ENCODE measurements around the gene XCL2. TPM values are rescaled to one million over a fixed set of nuclear protein-coding genes. Genes with fewer than 3 reads are reported as not detected.

The XCL2 gene
- total RNA-seq, 2 donors from 2014 or later, result 2.7 TPM

DNA sequence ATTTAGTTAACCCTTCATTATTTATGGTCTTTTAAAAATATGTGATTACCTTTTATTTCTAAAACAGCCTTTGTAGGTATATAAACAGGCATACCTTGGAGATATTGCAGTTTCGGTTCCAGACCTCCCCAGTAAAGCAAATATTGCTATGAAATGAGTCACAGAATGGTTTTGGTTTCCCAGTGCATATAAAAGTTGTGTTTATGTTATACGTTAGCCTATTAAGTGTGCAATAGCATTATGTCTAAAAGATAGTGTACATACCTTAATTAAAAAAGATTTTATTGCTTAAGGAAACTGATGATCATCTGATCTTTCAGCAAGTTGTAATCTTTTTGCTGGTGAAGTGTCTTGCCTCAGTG, 44.1 kb downstream of the XCL2 start:
- H3K4me3 Mint-ChIP-seq, result no peak overlapping the region
- ATAC-seq (no peak), DNase-seq (ENCODE audit: low spot score) (no peak)
- no peak overlapping the region for H3K27ac Mint-ChIP-seq
- peaks cover 4% of the 10 kb centered on the region for H3K36me3 Mint-ChIP-seq
- H3K4me1 Mint-ChIP-seq (ENCODE audit: low read depth in 2 of 2), result peaks cover 29 to 42% of the 10 kb centered on the region in 2 donors
- peaks cover 5% of the 10 kb centered on the region for H3K9me3 Mint-ChIP-seq
- no peaks in the 10 kb centered on the region for H3K27me3 Mint-ChIP-seq

DNA sequence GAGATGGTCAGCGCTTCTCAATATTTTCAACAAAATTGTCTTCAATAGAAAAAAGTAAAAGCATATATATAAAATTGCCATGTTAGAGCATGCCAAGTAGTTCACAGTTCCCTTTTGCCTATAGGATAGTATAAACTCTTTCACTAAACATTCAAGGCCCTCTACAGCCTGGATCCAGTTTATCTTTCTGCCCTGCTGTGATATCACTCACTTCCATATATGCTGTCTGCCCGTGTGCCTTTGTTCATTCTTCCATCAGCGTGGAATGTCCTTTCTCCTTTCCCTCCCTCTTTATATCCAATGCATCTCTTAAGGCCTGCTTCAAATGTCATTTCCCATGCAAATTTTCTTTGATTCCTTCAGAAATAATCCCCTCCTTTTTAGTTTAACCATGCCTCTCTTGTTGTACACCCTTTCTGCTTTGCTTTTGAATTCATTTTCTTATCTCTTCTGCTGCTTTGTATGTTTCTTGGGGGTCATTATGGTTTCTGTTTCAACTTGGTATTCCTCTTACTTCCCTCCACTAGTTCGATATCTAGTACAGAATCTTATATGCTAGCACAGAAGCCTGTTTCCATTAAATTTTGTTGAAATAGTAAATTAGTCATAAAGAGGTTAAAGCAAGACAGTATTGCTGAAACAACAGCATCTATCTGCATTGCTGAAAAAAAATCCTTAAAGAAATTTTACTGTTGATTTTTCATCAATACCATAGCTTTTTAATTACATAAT, 44.7 kb downstream of the XCL2 start:
- no peak overlapping the region for H3K4me3 Mint-ChIP-seq
- H3K27me3 Mint-ChIP-seq, result no peaks in the 10 kb centered on the region

DNA sequence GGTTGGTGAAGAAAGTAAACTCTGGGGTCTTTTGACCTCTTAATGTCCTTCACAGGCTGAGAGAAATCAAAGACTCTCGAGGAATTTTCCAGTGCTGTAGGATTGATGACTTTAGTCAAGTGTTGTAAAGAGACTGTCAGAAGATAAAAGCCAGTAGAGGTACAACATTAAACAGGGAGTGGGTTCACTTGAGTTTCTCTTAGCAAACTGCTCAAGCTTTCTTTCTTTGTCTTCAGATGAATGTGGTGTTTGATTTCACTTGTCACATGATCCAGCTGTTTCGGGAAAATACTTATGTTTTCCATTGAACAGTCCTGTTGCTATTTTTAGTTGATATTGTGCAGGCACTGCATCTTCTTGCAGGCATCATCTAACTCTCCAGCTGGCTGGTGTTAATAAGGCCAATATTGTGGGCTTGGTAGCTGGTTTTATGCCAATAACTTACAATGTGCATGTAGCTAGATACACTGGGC, 45.6 kb downstream of the XCL2 start:
- Mint-ChIP-seq H3K9me3 (peaks cover under 1% of the 10 kb centered on the region), H3K4me1 (ENCODE audit: low read depth in 2 of 2) (peaks cover 15 to 27% of the 10 kb centered on the region in 2 donors), H3K4me3 (no peak overlapping the region), H3K27me3 (no peaks in the 10 kb centered on the region), H3K27ac (no peak overlapping the region), H3K36me3 (no peaks in the 10 kb centered on the region)
- ATAC-seq, result no peak
- no peak for DNase-seq (ENCODE audit: low spot score)

More for the DNA sequence above, 44.7 kb downstream of the XCL2 start:
- Mint-ChIP-seq H3K4me1 (ENCODE audit: low read depth in 2 of 2) (peaks cover 24 to 36% of the 10 kb centered on the region in 2 donors), H3K27ac (no peak overlapping the region), H3K9me3 (peaks cover 5% of the 10 kb centered on the region), H3K36me3 (peaks cover 4% of the 10 kb centered on the region)
- ATAC-seq (no peak), DNase-seq (ENCODE audit: low spot score) (no peak)

DNA sequence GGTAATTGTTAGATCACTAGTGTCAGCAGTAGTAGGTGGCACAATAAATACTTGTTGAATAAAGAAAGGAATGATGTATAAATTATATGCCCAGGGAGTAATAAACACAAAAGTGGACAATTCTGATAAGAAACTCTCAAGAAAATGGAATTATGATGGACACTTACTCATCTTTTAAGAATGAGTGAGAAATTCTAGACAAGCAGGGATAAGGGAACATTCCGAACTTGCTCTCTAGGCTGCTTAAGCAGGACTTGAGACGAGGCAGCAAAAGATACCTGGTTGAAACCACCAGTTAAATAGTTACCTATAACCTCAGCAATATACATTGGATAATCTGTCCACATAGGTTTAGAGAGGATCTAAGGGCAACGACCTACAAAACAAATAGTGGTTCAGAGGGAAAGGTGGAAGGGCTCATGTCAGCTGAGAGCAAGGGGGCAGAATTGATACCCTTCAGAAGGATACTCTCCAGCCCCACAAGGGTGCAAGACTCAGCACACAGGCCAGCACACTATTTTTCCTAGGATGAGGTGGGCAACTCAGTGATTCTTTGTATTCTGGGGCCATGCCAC, 46.3 kb downstream of the XCL2 start:
- Mint-ChIP-seq H3K4me1 (ENCODE audit: low read depth in 2 of 2) (peaks cover 13 to 25% of the 10 kb centered on the region in 2 donors), H3K4me3 (no peak overlapping the region)
- DNase-seq (ENCODE audit: low spot score), result no peak

DNA sequence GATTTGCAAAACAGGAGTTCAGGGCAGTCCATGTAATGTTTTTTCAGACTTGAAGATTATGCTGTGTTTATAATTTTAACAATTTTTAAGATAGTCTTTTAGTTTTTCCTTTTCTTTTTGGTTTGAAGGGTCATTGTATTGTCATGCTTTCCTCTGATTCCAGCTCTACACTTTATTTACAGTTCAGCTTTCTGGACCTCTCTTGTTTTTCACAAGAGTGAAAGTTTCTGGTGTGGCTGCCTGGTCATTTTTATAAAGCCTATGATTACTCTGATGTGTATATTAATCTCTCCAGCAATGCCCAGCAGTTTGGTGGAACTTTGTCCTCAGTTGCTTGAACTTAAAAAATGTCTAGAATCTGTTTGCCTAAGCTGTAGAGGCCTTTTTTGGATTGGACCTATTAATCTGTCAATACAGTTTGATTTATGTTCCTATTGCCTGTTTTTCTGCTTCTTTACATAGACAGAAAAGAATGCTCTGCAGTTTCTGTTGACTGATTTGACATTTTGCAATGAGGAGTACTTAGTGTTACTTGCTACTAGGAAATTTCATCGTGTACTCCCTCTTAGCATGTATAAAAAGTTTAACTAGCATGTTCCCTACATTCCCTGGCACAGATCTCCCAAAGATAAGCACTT, 52.2 kb downstream of the XCL2 start:
- Mint-ChIP-seq H3K27ac (no peak overlapping the region), H3K9me3 (no peaks in the 10 kb centered on the region), H3K4me3 (no peak overlapping the region), H3K27me3 (no peaks in the 10 kb centered on the region), H3K4me1 (ENCODE audit: low read depth in 2 of 2) (peaks cover 12 to 13% of the 10 kb centered on the region in 2 donors), H3K36me3 (peaks cover under 1% of the 10 kb centered on the region)
- DNase-seq (ENCODE audit: low spot score) (no peak), ATAC-seq (no peak)

More for the DNA sequence above, 46.3 kb downstream of the XCL2 start:
- Mint-ChIP-seq H3K9me3 (no peaks in the 10 kb centered on the region), H3K36me3 (no peaks in the 10 kb centered on the region), H3K27me3 (no peaks in the 10 kb centered on the region), H3K27ac (no peak overlapping the region)
- no peak for ATAC-seq

Other genes with a start within 250 kb of the XCL2 start
- 1 to 10 TPM; 4.1 to 4.4 TPM for gene XCL1, start 32.6 kb upstream of the XCL2 start, total RNA-seq
- not detected for gene DPT, start 185.2 kb upstream of the XCL2 start, total RNA-seq

Data from natural killer cell treated with Interleukin-12 subunit alpha and Interleukin-12 subunit beta and Interleukin-15 and Interleukin-18, amount 100 ng/mL, for 72 hours (primary cell).